T-cell (primary cell): ENCODE results near the gene PTPN11. TPM values are rescaled to one million over a fixed set of nuclear protein-coding genes. Genes with fewer than 3 reads are reported as not detected.

ENCODE experiments used
- ATAC-seq, 4 experiments: fragments of 200-7000 bp in 3 of 4; fragments of 150-1000 bp in 1 of 4; cut with Tn5 transposase; replicated peaks in 1 of 4; 1 replicate in 3 of 4; 2 replicates in 1 of 4; pipeline ENCODE4 v1.10.0; 2021; ENCODE audit warnings: moderate library complexity in 3 of 4, mild to moderate bottlenecking in 2 of 4, moderate number of reproducible peaks in 1 of 4
- CTCF ChIA-PET, 2 donors: fragments of 300-600 bp; sonication (Branson Sonifier 250); formaldehyde crosslinking; loops; one replicate each; lab custom pipeline; 2022; ENCODE audit warnings: antibody characterized with exemption in 2 of 2; lab: Charles Lee
- POLR2A ChIA-PET, 2 donors: fragments of 300-600 bp; sonication (Branson Sonifier 250); formaldehyde crosslinking; loops; one replicate each; lab custom pipeline; 2022; ENCODE audit warnings: antibody characterized with exemption in 2 of 2; lab: Charles Lee
- DNase-seq, 35 experiments: peaks; one replicate each; pipeline versions ENCODE4 v3.0.0 to v3.0.0-alpha.2; 2013 to 2023
- H3K27ac ChIP-seq: one replicate; pipeline ENCODE4 v1.5.1; 2013; ENCODE audit warnings: low read length
- H3K27me3 ChIP-seq, 2 experiments: replicated peaks in 1 of 2; 1 replicate in 1 of 2; 2 replicates in 1 of 2; pipeline versions ENCODE4 v1.6.1 to v1.7.0; 2013; ENCODE audit warnings: low read length in 1 of 2, mixed read lengths in 1 of 2; ENCODE audit not compliant: control insufficient read depth in 2 of 2, insufficient read depth in 2 of 2; ENCODE audit errors: extremely low read depth in 1 of 2
- H3K36me3 ChIP-seq, 2 donors: 1 replicate in 1 of 2; 2 replicates in 1 of 2; pipeline versions ENCODE4 v1.6.1 to v1.7.0; 2013; ENCODE audit warnings: low read length in 1 of 2; ENCODE audit not compliant: control insufficient read depth in 2 of 2, insufficient read depth in 1 of 2; ENCODE audit errors: extremely low read depth in 1 of 2
- H3K4me1 ChIP-seq, 2 experiments: 1 replicate in 1 of 2; 2 replicates in 1 of 2; pipeline versions ENCODE4 v1.6.1 to v1.7.0; 2013; ENCODE audit warnings: low read length in 2 of 2, mixed read lengths in 1 of 2; ENCODE audit not compliant: insufficient read depth in 2 of 2, control insufficient read depth in 1 of 2; ENCODE audit errors: extremely low read depth in 1 of 2
- H3K4me3 ChIP-seq, 2 donors: 1 replicate in 1 of 2; 2 replicates in 1 of 2; pipeline versions ENCODE4 v1.5.1 to v1.7.0; 2013; ENCODE audit warnings: mild to moderate bottlenecking in 2 of 2, low read length in 1 of 2, moderate library complexity in 1 of 2; ENCODE audit not compliant: control insufficient read depth in 1 of 2; ENCODE audit errors: extremely low read depth in 1 of 2
- H3K9me3 ChIP-seq: 2 replicates; pipeline ENCODE4 v1.7.0; 2013
- H3K27ac Mint-ChIP-seq, 2 donors: one replicate each; pipeline ENCODE4 v1.8.0; 2020 to 2021; ENCODE audit warnings: mild to moderate bottlenecking in 2 of 2, mixed read lengths in 2 of 2
- H3K27me3 Mint-ChIP-seq, 2 donors: one replicate each; pipeline ENCODE4 v1.8.0; 2021 to 2022; ENCODE audit warnings: mixed read lengths in 2 of 2
- H3K36me3 Mint-ChIP-seq: one replicate; pipeline ENCODE4 v1.8.0; 2021; ENCODE audit warnings: mixed read lengths
- H3K4me1 Mint-ChIP-seq, 3 donors: one replicate each; pipeline ENCODE4 v1.8.0; 2020 to 2022; ENCODE audit warnings: mixed read lengths in 3 of 3, mild to moderate bottlenecking in 1 of 3
- H3K4me3 Mint-ChIP-seq, 3 donors: one replicate each; pipeline ENCODE4 v1.8.0; 2020 to 2022; ENCODE audit warnings: mild to moderate bottlenecking in 3 of 3, mixed read lengths in 3 of 3, moderate library complexity in 3 of 3
- H3K9me3 Mint-ChIP-seq, 3 donors: one replicate each; pipeline ENCODE4 v1.8.0; 2020 to 2022; ENCODE audit warnings: mixed read lengths in 3 of 3
- WGBS: methylation state at CpG from one replicate; pipeline ENCODE4 v1.1.5; 2013; ENCODE audit warnings: missing lambda C conversion rate; ENCODE audit not compliant: insufficient coverage; 5-methylcytosine and 5-hydroxymethylcytosine counted together
- total RNA-seq, 35 experiments: library from RNA in 6 of 35; stranded (reverse) in 6 of 35; fragments of 120-200 nt in 1 of 35; gene quantifications; one replicate each; pipeline versions ENCODE4 v1.2.1 to v1.2.4 and lab custom pipeline; 2013 to 2026

The PTPN11 gene
- total RNA-seq, 5 donors from 2014 or later (not counting 1 experiment from before 2014, with no cell fraction given): 48.7 to 55.5 (median 53.2) TPM

GRCh38 chr12:112525426-112525809, 106.7 kb downstream of the PTPN11 start:
- Histone ChIP-seq H3K4me1 (no peaks in the 10 kb centered on the region), H3K36me3 (no peaks in the 10 kb centered on the region), H3K27me3 (no peaks in the 10 kb centered on the region), H3K4me3 (no peak overlapping the region), H3K9me3 (no peaks in the 10 kb centered on the region), H3K27ac (no peak overlapping the region)
- Mint-ChIP-seq H3K27ac (no peak overlapping the region), H3K9me3 (no peaks in the 10 kb centered on the region), H3K27me3 (no peaks in the 10 kb centered on the region), H3K36me3 (no peaks in the 10 kb centered on the region), H3K4me3 (no peak overlapping the region), H3K4me1 (no peaks in the 10 kb centered on the region)
- 92% methylated on average over 4 of the region's 6 CpGs for WGBS
- ATAC-seq (no peak), DNase-seq (no peak)
- CTCF ChIA-PET: no interaction called here
- POLR2A ChIA-PET: no interaction called here

- Mint-ChIP-seq H3K27ac (no peak overlapping the region), H3K27me3 (no peaks in the 10 kb centered on the region), H3K4me3 (no peak overlapping the region), H3K4me1 (no peaks in the 10 kb centered on the region), H3K36me3 (no peaks in the 10 kb centered on the region), H3K9me3 (no peaks in the 10 kb centered on the region)
- Histone ChIP-seq H3K27me3 (no peaks in the 10 kb centered on the region), H3K4me3 (no peak overlapping the region), H3K4me1 (no peaks in the 10 kb centered on the region), H3K9me3 (no peaks in the 10 kb centered on the region), H3K36me3 (no peaks in the 10 kb centered on the region), H3K27ac (no peak overlapping the region)
- ChIA-PET CTCF (no interaction called here), POLR2A (no interaction called here)
- ATAC-seq (no peak), DNase-seq (no peak)
Observed at GRCh38 chr12:112527082-112527481, 108.3 kb downstream of the PTPN11 start.

GRCh38 chr12:112527501-112527900, 108.8 kb downstream of the PTPN11 start:
- ChIA-PET POLR2A (no interaction called here), CTCF (no interaction called here)
- H3K36me3 Mint-ChIP-seq: no peaks in the 10 kb centered on the region
- WGBS: 80% methylated on average over 1 of the region's 4 CpGs
- H3K4me3 ChIP-seq: no peak overlapping the region
- no peaks in the 10 kb centered on the region for H3K27me3 Mint-ChIP-seq
- no peaks in the 10 kb centered on the region for H3K4me1 Mint-ChIP-seq
- H3K9me3 Mint-ChIP-seq: no peaks in the 10 kb centered on the region
- ATAC-seq: no peak
- no peaks in the 10 kb centered on the region for H3K9me3 ChIP-seq
- H3K4me1 ChIP-seq: no peaks in the 10 kb centered on the region
- no peak overlapping the region for H3K4me3 Mint-ChIP-seq
- DNase-seq: no peak
- no peaks in the 10 kb centered on the region for H3K27me3 ChIP-seq
- no peaks in the 10 kb centered on the region for H3K36me3 ChIP-seq
- H3K27ac Mint-ChIP-seq: no peak overlapping the region
- no peak overlapping the region for H3K27ac ChIP-seq

DNA sequence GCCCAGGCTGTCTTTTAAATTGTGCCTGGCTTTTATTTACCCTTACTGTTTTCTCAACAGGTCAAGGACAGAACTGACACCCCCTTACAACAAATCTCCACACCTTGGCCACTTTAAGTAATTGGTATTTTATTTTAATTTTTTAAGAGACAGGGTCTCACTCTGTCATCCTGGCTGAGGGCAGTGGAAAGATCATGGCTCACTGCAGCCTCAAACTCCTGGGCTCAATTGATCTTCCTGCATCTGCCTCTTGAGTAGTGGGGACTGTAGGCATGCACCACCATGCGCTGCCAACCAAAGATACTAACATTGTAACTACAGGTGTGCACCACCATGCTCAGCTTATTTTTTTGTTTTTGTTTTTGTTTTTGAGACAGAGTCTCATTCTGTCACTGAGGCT, 109.8 kb downstream of the PTPN11 start:
- H3K36me3 Mint-ChIP-seq: no peaks in the 10 kb centered on the region
- Histone ChIP-seq H3K4me1 (no peaks in the 10 kb centered on the region), H3K9me3 (no peaks in the 10 kb centered on the region), H3K4me3 (no peak overlapping the region), H3K27me3 (peaks cover 0 to 1% of the 10 kb centered on the region in 2 experiments), H3K36me3 (no peaks in the 10 kb centered on the region), H3K27ac (no peak overlapping the region)
- WGBS: no CpG with 5 or more reads among the region's 1 CpG
- H3K9me3 Mint-ChIP-seq: no peaks in the 10 kb centered on the region
- no peak for DNase-seq
- ChIA-PET POLR2A (no interaction called here), CTCF (no interaction called here)
- peaks cover 0 to 2% of the 10 kb centered on the region in 2 donors for H3K27me3 Mint-ChIP-seq
- H3K27ac Mint-ChIP-seq: no peak overlapping the region
- no peaks in the 10 kb centered on the region for H3K4me1 Mint-ChIP-seq
- H3K4me3 Mint-ChIP-seq: no peak overlapping the region
- ATAC-seq: no peak

DNA sequence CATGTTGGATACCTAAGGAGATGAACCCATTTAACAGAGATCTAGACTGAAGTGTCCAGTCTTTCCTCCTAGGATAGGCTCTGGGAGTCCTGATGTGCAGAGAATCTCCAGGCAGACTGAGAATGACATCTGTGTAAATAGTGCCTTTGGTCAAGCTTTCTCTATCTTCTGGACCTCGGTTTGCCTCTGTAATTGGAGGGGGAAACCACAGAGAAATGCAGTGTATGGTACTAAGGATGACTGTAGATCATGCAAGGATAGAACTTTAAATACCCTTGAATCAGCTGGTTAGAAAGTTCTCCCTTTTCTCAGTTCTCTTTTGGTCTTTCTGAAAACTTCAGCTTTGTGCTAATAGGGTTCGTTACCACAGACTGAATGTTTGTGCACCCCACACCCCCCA, 112.2 kb downstream of the PTPN11 start:
- no peak overlapping the region for H3K4me3 Mint-ChIP-seq

DNA sequence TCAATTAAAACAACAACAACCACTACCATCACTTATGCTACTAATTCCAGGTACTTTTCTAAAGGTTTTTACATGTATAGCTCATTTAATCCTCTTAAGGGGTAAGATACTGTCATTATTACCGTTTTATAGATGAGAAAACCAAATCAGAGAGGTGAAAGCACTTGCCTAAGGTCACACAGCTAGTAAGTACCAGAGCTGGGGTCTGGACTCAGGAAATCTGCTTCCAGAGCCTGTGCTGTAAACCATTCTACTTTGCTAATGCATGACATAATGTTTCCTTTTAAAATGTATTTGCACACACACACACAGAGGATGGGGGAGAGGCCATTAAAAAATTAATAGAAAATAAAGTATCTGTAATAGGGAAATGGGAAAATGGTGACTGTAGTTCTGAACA, 113.4 kb downstream of the PTPN11 start:
- H3K27me3 ChIP-seq: peaks cover 0 to 8% of the 10 kb centered on the region in 2 experiments
- H3K36me3 ChIP-seq: no peaks in the 10 kb centered on the region
- Mint-ChIP-seq H3K27me3 (peaks cover 7 to 9% of the 10 kb centered on the region in 2 donors), H3K9me3 (no peaks in the 10 kb centered on the region), H3K36me3 (no peaks in the 10 kb centered on the region), H3K4me3 (no peak overlapping the region), H3K4me1 (no peaks in the 10 kb centered on the region), H3K27ac (no peak overlapping the region)
- no CpG with 5 or more reads among the region's 1 CpG for WGBS
- H3K27ac ChIP-seq: no peak overlapping the region
- ATAC-seq (no peak), DNase-seq (no peak)
- no peaks in the 10 kb centered on the region for H3K4me1 ChIP-seq
- ChIA-PET CTCF (no interaction called here), POLR2A (no interaction called here)
- H3K9me3 ChIP-seq: no peaks in the 10 kb centered on the region
- H3K4me3 ChIP-seq: no peak overlapping the region

More for the DNA sequence above, 112.2 kb downstream of the PTPN11 start:
- no peak for ATAC-seq
- Mint-ChIP-seq H3K27ac (no peak overlapping the region), H3K36me3 (no peaks in the 10 kb centered on the region), H3K9me3 (no peaks in the 10 kb centered on the region), H3K4me1 (no peaks in the 10 kb centered on the region), H3K27me3 (peaks cover 7 to 9% of the 10 kb centered on the region in 2 donors)
- POLR2A ChIA-PET: no interaction called here
- no peak overlapping the region for H3K4me3 ChIP-seq
- no peaks in the 10 kb centered on the region for H3K36me3 ChIP-seq
- DNase-seq: no peak
- no peak overlapping the region for H3K27ac ChIP-seq
- no peaks in the 10 kb centered on the region for H3K4me1 ChIP-seq
- peaks cover 0 to 8% of the 10 kb centered on the region in 2 experiments for H3K27me3 ChIP-seq
- 50% methylated on average over 1 of the region's 2 CpGs for WGBS
- CTCF ChIA-PET: interaction anchor here in 1 of 2 donors (0.5 kb wide), 1 partner anchor 432 kb away, joined by 4 read pairs; no protein-coding TSS in a partner anchor
- no peaks in the 10 kb centered on the region for H3K9me3 ChIP-seq

DNA sequence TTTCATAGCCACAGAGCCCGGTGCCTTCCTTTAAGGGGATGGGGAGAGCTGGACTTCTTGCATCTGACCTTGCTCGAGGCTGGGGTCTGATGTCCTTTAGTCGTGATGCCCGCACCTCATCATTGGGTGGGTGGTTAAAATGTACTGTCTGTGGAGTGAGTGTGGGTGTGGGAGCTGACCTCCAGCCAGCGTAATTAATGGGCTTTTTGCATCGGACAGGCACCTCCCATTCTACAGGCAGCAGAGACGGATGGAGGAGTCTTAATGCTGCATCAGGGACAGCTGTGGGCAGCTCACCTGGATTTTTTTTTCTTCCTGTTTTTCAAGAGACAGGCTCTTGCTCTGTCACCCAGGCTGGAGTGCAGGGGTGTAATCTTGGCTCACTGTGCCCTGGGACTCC, 114.8 kb downstream of the PTPN11 start:
- Histone ChIP-seq H3K4me3 (no peak overlapping the region), H3K36me3 (no peaks in the 10 kb centered on the region), H3K9me3 (no peaks in the 10 kb centered on the region), H3K27me3 (peaks cover 0 to 8% of the 10 kb centered on the region in 2 experiments), H3K4me1 (peaks cover 0 to 3% of the 10 kb centered on the region in 2 experiments), H3K27ac (no peak overlapping the region)
- Mint-ChIP-seq H3K4me3 (no peak overlapping the region), H3K4me1 (peaks cover 3 to 6% (median 3%) of the 10 kb centered on the region in 3 donors), H3K27me3 (peaks cover 7 to 9% of the 10 kb centered on the region in 2 donors), H3K9me3 (no peaks in the 10 kb centered on the region), H3K27ac (no peak overlapping the region), H3K36me3 (no peaks in the 10 kb centered on the region)
- ChIA-PET POLR2A (no interaction called here), CTCF (no interaction called here)
- 80% methylated on average over 2 of the region's 7 CpGs for WGBS
- ATAC-seq (no peak), DNase-seq (no peak)
